GM23338 (cell line): Measurements from ENCODE around the gene MAGI1. TPM values are rescaled to one million over a fixed set of nuclear protein-coding genes. Genes with fewer than 3 reads are reported as not detected.

Experiments used
- ATAC-seq: fragments of 200-7000 bp; cut with Tn5 transposase; 3 replicates; pipeline ENCODE4 v1.9.1; 2020
- DNase-seq: peaks from one replicate; pipeline ENCODE4 v3.0.0-alpha.2; 2015; ENCODE audit warnings: low spot score
- H2AFZ ChIP-seq: fragments of 200-600 bp; sonication (generic); 2 replicates; pipeline ENCODE4 v1.8.0; 2016; ENCODE audit warnings: antibody characterized with exemption, mild to moderate bottlenecking, moderate library complexity
- H3F3A ChIP-seq: fragments of 200-600 bp; sonication (generic); replicated peaks from 2 replicates; pipeline ENCODE4 v1.8.0; 2017; ENCODE audit warnings: antibody characterized with exemption, mixed run types, low read depth
- H3K27ac ChIP-seq: fragments of 200-600 bp; sonication (generic); 2 replicates; pipeline ENCODE4 v1.6.1; 2016; ENCODE audit warnings: low read depth
- H3K27me3 ChIP-seq: fragments of 200-600 bp; sonication (generic); 2 replicates; pipeline ENCODE4 v1.8.0; 2016; ENCODE audit warnings: mild to moderate bottlenecking, mixed run types, moderate library complexity; ENCODE audit not compliant: insufficient read depth
- H3K36me3 ChIP-seq: fragments of 200-600 bp; sonication (generic); 2 replicates; pipeline ENCODE4 v1.8.0; 2016; ENCODE audit warnings: mild to moderate bottlenecking; ENCODE audit not compliant: insufficient read depth
- H3K4me1 ChIP-seq: fragments of 200-600 bp; sonication (generic); 2 replicates; pipeline ENCODE4 v1.8.0; 2016; ENCODE audit warnings: mild to moderate bottlenecking, moderate library complexity; ENCODE audit not compliant: insufficient read depth
- H3K4me2 ChIP-seq: fragments of 200-600 bp; sonication (generic); 2 replicates; pipeline ENCODE4 v1.7.1; 2017; ENCODE audit warnings: mixed run types
- H3K4me3 ChIP-seq: fragments of 200-600 bp; sonication (generic); 2 replicates; pipeline ENCODE4 v1.6.1; 2016; ENCODE audit warnings: mixed run types
- H3K79me2 ChIP-seq: fragments of 200-600 bp; sonication (generic); replicated peaks from 2 replicates; pipeline ENCODE4 v1.8.0; 2017; ENCODE audit warnings: mild to moderate bottlenecking; ENCODE audit not compliant: insufficient read depth
- H3K9me2 ChIP-seq: fragments of 200-600 bp; sonication (generic); 2 replicates; pipeline ENCODE4 v1.8.0; 2017; ENCODE audit not compliant: insufficient read depth
- H4K20me1 ChIP-seq: fragments of 200-600 bp; sonication (generic); replicated peaks from 2 replicates; pipeline ENCODE4 v1.8.0; 2017; ENCODE audit warnings: mild to moderate bottlenecking; ENCODE audit not compliant: insufficient read depth
- H3K27ac Mint-ChIP-seq: 2 replicates; pipeline ENCODE4 v1.8.0; 2020; ENCODE audit warnings: inconsistent platforms, mild to moderate bottlenecking, moderate library complexity, mixed read lengths
- H3K27me3 Mint-ChIP-seq: 3 replicates; pipeline ENCODE4 v1.8.0; 2022; ENCODE audit warnings: low read depth, mild to moderate bottlenecking, moderate library complexity, mixed read lengths, inconsistent platforms; ENCODE audit not compliant: insufficient read depth, poor library complexity
- H3K36me3 Mint-ChIP-seq: 3 replicates; pipeline ENCODE4 v1.8.0; 2021; ENCODE audit warnings: low read depth, mild to moderate bottlenecking, inconsistent platforms, moderate library complexity, mixed read lengths
- H3K4me1 Mint-ChIP-seq: 3 replicates; pipeline ENCODE4 v1.8.0; 2020; ENCODE audit warnings: mild to moderate bottlenecking, inconsistent platforms, mixed read lengths
- H3K4me3 Mint-ChIP-seq: 3 replicates; pipeline ENCODE4 v1.8.0; 2021; ENCODE audit warnings: moderate library complexity, mild to moderate bottlenecking, inconsistent platforms, mixed read lengths
- H3K9me3 Mint-ChIP-seq: 3 replicates; pipeline ENCODE4 v1.8.0; 2020; ENCODE audit warnings: moderate library complexity, mild to moderate bottlenecking, inconsistent platforms, mixed read lengths
- CREB1 ChIP-seq: fragments of 250-450 bp; sonication (Bioruptor Pico); IDR thresholded peaks from 2 replicates; pipeline ENCODE4 v1.5.0; 2020; ENCODE audit warnings: low read depth, mild to moderate bottlenecking, moderate library complexity
- EZH2 ChIP-seq: fragments of 200-600 bp; sonication (generic); IDR thresholded peaks from one replicate; pipeline ENCODE4 v1.8.0; 2017; ENCODE audit warnings: antibody characterized with exemption, mild to moderate bottlenecking, low read depth; ENCODE audit not compliant: unreplicated experiment
- NANOG ChIP-seq: IDR thresholded peaks from 2 replicates; pipeline ENCODE4 v1.6.1; 2016; ENCODE audit warnings: antibody characterized with exemption, borderline replicate concordance
- POLR2AphosphoS5 ChIP-seq: IDR thresholded peaks from 2 replicates; pipeline ENCODE4 v1.6.1; 2016; ENCODE audit warnings: antibody characterized with exemption, low read depth
- STAT1 ChIP-seq: IDR thresholded peaks from one replicate; pipeline ENCODE4 v1.6.1; 2016; ENCODE audit warnings: antibody characterized with exemption; ENCODE audit not compliant: unreplicated experiment
- ZNF331 ChIP-seq: fragments of 250-450 bp; sonication (Bioruptor Pico); IDR thresholded peaks from 2 replicates; pipeline ENCODE4 v1.5.0; 2020; ENCODE audit warnings: low read depth, mild to moderate bottlenecking, moderate library complexity
- polyA plus RNA-seq: library from polyadenylated mRNA; unstranded; fragments of >200 nt; fragmentation: Nextera tagmentation; extraction: Ambion mirVana; gene quantifications from 2 replicates; pipeline ENCODE4 v1.2.1, GENCODE V29; 2016
- total RNA-seq: library from RNA; depleted of rRNA; stranded (reverse); fragments of >200 nt; shearing (Covaris generic); gene quantifications from 2 replicates; pipeline ENCODE4 v1.2.3, GENCODE V29; 2014
- TF ChIP-seq, protein P1 (sequence below), 2 experiments: fragments of 200-600 bp in 1 of 2; sonication (generic) in 1 of 2; conservative IDR thresholded peaks; 2 replicates each; pipeline versions ENCODE4 v1.5.1 to v1.6.1; 2016 to 2017; ENCODE audit warnings: antibody characterized with exemption in 2 of 2, low read depth in 2 of 2, mild to moderate bottlenecking in 2 of 2, moderate library complexity in 1 of 2
- TF ChIP-seq, protein P2 (sequence below): fragments of 250-450 bp; sonication (Bioruptor Pico); IDR thresholded peaks from 2 replicates; pipeline ENCODE4 v1.5.0; 2020; ENCODE audit warnings: mild to moderate bottlenecking, moderate library complexity

Gene MAGI1
- total and polyA plus RNA-seq, 2 experiments from 2014 or later = 27.4 to 71.2 TPM

DNA sequence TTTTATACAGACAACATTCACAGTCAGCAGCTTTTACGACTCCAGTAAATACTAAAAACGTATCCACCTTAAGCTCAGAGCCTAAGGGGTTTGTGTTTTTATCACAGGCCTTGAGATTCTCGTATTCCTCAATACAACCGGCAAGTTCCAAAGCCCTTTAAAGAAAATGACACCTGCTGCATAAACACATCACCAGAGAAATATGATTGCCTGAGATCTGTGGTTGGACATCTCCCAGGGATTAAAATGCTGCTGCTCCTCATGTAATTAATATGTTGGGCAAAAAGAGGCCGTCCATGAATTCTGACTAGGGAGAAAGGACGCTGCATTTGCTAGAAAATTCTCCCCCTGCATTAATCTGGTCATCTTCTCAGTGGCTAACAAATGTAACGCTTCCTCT, 544.8 kb downstream of the MAGI1 start:
- Mint-ChIP-seq H3K9me3 (no peaks in the 10 kb centered on the region), H3K27me3 (no peaks in the 10 kb centered on the region), H3K4me3 (no peak overlapping the region), H3K36me3 (peaks cover 12% of the 10 kb centered on the region; the same call in 2 of the 3 replicates), H3K4me1 (peaks cover 32% of the 10 kb centered on the region), H3K27ac (peak overlapping the region; percentile 8; the same call in 1 of the 2 replicates)
- Histone ChIP-seq H3K4me2 (no peak overlapping the region), H3K27me3 (no peaks in the 10 kb centered on the region), H3K4me1 (peaks cover 17% of the 10 kb centered on the region), H3K36me3 (peaks cover 5% of the 10 kb centered on the region; the same call in 1 of the 2 replicates), H3K27ac (peak overlapping the region; percentile 22; the same call in 1 of the 2 replicates), H3K79me2 (peaks cover 49% of the 10 kb centered on the region), H3K4me3 (no peak overlapping the region), H3K9me2 (no peaks in the 10 kb centered on the region), H2AFZ (no peak overlapping the region), H3F3A (no peaks in the 10 kb centered on the region), H4K20me1 (peaks cover 11% of the 10 kb centered on the region)
- DNase-seq = no peak
- ATAC-seq = no peak
- TF ChIP-seq STAT1 = no peak

DNA sequence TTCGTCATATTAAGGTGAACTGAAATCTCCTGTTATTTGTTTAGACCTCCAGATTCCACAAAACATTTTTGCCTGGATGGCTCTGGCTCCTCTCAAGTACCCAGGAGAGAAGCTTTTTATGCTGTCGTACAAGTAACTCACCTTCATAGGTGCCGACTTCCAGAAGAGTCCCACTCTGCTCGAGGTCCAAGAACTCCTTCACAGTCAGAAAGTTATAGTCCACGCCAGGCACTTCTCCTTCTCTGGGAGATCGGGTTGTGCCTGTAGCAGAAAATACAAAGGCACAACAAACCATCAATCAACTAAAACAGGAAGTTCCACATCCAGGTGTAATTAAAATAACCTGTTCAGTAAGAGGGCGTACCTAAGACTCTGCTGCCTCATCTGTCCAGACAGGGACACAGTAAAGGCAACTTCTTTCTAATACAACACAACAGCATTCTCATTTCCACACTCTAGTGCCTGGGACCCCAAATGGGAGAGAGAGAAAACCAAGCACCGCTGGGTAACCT, 545.3 kb downstream of the MAGI1 start:
- peaks cover 12% of the 10 kb centered on the region; the same call in 2 of the 3 replicates for H3K36me3 Mint-ChIP-seq
- Histone ChIP-seq H3K36me3 (peaks cover 5% of the 10 kb centered on the region; the same call in 1 of the 2 replicates), H3K27me3 (no peaks in the 10 kb centered on the region), H4K20me1 (peaks cover 11% of the 10 kb centered on the region), H2AFZ (no peak overlapping the region), H3K4me2 (no peak overlapping the region), H3K79me2 (peaks cover 49% of the 10 kb centered on the region), H3K27ac (peak overlapping the region; percentile 22; the same call in 1 of the 2 replicates), H3K4me3 (no peak overlapping the region), H3K4me1 (peaks cover 16% of the 10 kb centered on the region), H3F3A (no peaks in the 10 kb centered on the region), H3K9me2 (no peaks in the 10 kb centered on the region)
- H3K4me3 Mint-ChIP-seq = no peak overlapping the region
- H3K4me1 Mint-ChIP-seq = peaks cover 29% of the 10 kb centered on the region
- ATAC-seq (no peak; the same call in 2 of the 3 replicates), DNase-seq (no peak)
- no peaks in the 10 kb centered on the region for H3K9me3 Mint-ChIP-seq
- H3K27me3 Mint-ChIP-seq = no peaks in the 10 kb centered on the region
- H3K27ac Mint-ChIP-seq = no peak overlapping the region; the same call in 1 of the 2 replicates
- TF ChIP-seq STAT1 = no peak

DNA sequence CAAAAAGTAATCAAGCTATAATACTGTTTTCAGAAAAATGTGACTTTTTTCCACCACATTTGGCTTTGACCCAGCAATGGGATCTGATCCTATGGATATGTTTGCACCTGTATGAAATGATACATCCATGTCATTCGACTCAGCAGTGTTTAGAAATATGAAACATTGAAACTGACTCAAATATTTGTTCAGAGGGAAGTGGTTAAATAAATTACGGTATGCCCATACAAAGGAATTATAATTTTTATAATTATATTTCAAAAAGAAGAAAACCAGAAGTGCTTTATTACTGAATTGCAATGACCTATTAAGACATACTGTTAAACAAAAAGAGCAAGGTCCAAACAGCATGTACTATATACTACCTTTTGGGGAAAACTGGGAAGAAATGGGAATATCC, 546.5 kb downstream of the MAGI1 start:
- peaks cover 5% of the 10 kb centered on the region; the same call in 1 of the 2 replicates for H3K9me2 ChIP-seq
- H3K79me2 ChIP-seq = peaks cover 49% of the 10 kb centered on the region
- H3K4me1 Mint-ChIP-seq = peaks cover 24% of the 10 kb centered on the region
- no peak for ATAC-seq
- H3K27ac ChIP-seq = no peak overlapping the region
- H3K4me2 ChIP-seq = no peak overlapping the region
- H3K9me3 Mint-ChIP-seq = no peaks in the 10 kb centered on the region
- no peak for TF ChIP-seq ZNF331 (CRISPR knock-in tag)
- TF ChIP-seq EZH2 = no peak
- no peak for TF ChIP-seq NANOG
- TF ChIP-seq, protein P1, sequence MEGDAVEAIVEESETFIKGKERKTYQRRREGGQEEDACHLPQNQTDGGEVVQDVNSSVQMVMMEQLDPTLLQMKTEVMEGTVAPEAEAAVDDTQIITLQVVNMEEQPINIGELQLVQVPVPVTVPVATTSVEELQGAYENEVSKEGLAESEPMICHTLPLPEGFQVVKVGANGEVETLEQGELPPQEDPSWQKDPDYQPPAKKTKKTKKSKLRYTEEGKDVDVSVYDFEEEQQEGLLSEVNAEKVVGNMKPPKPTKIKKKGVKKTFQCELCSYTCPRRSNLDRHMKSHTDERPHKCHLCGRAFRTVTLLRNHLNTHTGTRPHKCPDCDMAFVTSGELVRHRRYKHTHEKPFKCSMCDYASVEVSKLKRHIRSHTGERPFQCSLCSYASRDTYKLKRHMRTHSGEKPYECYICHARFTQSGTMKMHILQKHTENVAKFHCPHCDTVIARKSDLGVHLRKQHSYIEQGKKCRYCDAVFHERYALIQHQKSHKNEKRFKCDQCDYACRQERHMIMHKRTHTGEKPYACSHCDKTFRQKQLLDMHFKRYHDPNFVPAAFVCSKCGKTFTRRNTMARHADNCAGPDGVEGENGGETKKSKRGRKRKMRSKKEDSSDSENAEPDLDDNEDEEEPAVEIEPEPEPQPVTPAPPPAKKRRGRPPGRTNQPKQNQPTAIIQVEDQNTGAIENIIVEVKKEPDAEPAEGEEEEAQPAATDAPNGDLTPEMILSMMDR (conservative IDR thresholded peaks at IDR 0.05; ENCODE audit: low read depth in 2 of 2) = no peak
- TF ChIP-seq, protein P2, sequence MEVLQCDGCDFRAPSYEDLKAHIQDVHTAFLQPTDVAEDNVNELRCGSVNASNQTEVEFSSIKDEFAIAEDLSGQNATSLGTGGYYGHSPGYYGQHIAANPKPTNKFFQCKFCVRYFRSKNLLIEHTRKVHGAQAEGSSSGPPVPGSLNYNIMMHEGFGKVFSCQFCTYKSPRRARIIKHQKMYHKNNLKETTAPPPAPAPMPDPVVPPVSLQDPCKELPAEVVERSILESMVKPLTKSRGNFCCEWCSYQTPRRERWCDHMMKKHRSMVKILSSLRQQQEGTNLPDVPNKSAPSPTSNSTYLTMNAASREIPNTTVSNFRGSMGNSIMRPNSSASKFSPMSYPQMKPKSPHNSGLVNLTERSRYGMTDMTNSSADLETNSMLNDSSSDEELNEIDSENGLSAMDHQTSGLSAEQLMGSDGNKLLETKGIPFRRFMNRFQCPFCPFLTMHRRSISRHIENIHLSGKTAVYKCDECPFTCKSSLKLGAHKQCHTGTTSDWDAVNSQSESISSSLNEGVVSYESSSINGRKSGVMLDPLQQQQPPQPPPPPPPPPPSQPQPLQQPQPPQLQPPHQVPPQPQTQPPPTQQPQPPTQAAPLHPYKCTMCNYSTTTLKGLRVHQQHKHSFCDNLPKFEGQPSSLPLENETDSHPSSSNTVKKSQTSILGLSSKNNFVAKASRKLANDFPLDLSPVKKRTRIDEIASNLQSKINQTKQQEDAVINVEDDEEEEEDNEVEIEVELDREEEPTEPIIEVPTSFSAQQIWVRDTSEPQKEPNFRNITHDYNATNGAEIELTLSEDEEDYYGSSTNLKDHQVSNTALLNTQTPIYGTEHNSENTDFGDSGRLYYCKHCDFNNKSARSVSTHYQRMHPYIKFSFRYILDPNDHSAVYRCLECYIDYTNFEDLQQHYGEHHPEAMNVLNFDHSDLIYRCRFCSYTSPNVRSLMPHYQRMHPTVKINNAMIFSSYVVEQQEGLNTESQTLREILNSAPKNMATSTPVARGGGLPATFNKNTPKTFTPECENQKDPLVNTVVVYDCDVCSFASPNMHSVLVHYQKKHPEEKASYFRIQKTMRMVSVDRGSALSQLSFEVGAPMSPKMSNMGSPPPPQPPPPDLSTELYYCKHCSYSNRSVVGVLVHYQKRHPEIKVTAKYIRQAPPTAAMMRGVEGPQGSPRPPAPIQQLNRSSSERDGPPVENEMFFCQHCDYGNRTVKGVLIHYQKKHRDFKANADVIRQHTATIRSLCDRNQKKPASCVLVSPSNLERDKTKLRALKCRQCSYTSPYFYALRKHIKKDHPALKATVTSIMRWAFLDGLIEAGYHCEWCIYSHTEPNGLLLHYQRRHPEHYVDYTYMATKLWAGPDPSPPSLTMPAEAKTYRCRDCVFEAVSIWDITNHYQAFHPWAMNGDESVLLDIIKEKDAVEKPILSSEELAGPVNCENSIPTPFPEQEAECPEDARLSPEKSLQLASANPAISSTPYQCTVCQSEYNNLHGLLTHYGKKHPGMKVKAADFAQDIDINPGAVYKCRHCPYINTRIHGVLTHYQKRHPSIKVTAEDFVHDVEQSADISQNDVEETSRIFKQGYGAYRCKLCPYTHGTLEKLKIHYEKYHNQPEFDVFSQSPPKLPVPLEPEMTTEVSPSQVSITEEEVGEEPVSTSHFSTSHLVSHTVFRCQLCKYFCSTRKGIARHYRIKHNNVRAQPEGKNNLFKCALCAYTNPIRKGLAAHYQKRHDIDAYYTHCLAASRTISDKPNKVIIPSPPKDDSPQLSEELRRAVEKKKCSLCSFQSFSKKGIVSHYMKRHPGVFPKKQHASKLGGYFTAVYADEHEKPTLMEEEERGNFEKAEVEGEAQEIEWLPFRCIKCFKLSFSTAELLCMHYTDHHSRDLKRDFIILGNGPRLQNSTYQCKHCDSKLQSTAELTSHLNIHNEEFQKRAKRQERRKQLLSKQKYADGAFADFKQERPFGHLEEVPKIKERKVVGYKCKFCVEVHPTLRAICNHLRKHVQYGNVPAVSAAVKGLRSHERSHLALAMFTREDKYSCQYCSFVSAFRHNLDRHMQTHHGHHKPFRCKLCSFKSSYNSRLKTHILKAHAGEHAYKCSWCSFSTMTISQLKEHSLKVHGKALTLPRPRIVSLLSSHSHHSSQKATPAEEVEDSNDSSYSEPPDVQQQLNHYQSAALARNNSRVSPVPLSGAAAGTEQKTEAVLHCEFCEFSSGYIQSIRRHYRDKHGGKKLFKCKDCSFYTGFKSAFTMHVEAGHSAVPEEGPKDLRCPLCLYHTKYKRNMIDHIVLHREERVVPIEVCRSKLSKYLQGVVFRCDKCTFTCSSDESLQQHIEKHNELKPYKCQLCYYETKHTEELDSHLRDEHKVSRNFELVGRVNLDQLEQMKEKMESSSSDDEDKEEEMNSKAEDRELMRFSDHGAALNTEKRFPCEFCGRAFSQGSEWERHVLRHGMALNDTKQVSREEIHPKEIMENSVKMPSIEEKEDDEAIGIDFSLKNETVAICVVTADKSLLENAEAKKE (CRISPR knock-in tag) = no peak
- TF ChIP-seq POLR2AphosphoS5 = no peak
- no peak for TF ChIP-seq CREB1 (CRISPR knock-in tag)
- H3K4me3 ChIP-seq = no peak overlapping the region
- peaks cover 14% of the 10 kb centered on the region for H4K20me1 ChIP-seq
- DNase-seq = no peak
- H3K36me3 ChIP-seq = peaks cover 5% of the 10 kb centered on the region; the same call in 1 of the 2 replicates
- no peak overlapping the region for H2AFZ ChIP-seq
- H3K4me1 ChIP-seq = peaks cover 6% of the 10 kb centered on the region
- no peak overlapping the region for H3K4me3 Mint-ChIP-seq
- peaks cover 12% of the 10 kb centered on the region; the same call in 2 of the 3 replicates for H3K36me3 Mint-ChIP-seq
- H3K27me3 Mint-ChIP-seq = no peaks in the 10 kb centered on the region
- H3K27ac Mint-ChIP-seq = no peak overlapping the region
- no peaks in the 10 kb centered on the region for H3K27me3 ChIP-seq
- no peaks in the 10 kb centered on the region for H3F3A ChIP-seq
